ENCODE measurements around the gene CALN1. TPM values are rescaled to one million over a fixed set of nuclear protein-coding genes. Genes with fewer than 3 reads are reported as not detected.

CALN1 gene
- total RNA-seq, result under 0.01 TPM in 1 of 2 replicates, not detected in the other

DNA sequence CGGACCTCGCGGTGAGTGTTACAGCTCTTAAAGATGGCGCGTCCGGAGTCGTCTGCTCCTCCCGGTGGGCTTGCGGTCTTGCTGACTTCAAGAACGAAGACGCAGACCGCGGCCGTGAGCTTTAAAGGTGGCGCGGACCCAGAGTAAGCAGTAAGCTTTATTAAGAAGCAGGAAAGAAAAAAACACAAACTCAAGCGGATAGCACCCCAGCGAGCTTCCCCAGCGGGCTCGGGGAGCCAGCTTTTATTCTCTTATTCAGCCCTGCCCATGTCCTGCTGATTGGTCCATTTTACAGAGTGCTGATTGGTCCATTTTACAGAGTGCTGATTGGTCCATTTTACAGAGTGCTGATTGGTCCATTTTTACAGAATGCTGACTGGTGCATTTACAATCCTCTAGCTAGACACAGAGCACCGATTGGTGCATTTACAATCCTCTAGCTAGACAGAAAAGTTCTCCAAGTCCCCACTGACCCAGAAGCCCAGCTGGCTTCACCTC lies at the start of gene CALN1:
Gene CALN1 (minus strand): TSS at position 218 of the 498 bp plus-strand sequence.

